ENCODE data around the gene TAF11L11. TPM values are rescaled to one million over a fixed set of nuclear protein-coding genes. Genes with fewer than 3 reads are reported as not detected.
"Not testable (repeated sequence)": the region's sequence is repeated elsewhere in the genome, so short reads cannot be mapped to it uniquely, and the experiment has no call there.

Gene TAF11L11
- total and polyA plus RNA-seq, 12 donors: not detected

GRCh38 chr5:17634160-17634559, 30.2 kb downstream of the TAF11L11 start, which contains the start of gene TAF11L14:
TAF11L14 (plus strand) TSS chr5:17634460.
- Histone ChIP-seq H3K27me3 (no peaks in the 10 kb centered on the region), H3K27ac (no peak within 1 kb of the TSS), H3K36me3 (replicated peaks in 1 of 2) (no peaks in the 10 kb centered on the region), H3K4me1 (replicated peaks in 1 of 2) (no peaks in the 10 kb centered on the region), H3K4me3 (no peak within 1 kb of the TSS), H3K9me3 (replicated peaks in 1 of 3) (no peaks in the 10 kb centered on the region)
- 75 to 87% (median 79%) methylated on average over 2 to 5 of the region's 5 CpGs for WGBS, 4 donors
- DNase-seq: no peak
- TF ChIP-seq CTCF (IDR thresholded peaks at IDR 0.05) (no peak), POLR2A (IDR thresholded peaks at IDR 0.05) (no peak)
- intact Hi-C loops (cut with DNase I): no loop called here

- intact Hi-C loops (cut with DNase I); DNase-seq; H3K4me3 ChIP-seq; H3K36me3 ChIP-seq (replicated peaks in 1 of 2); H3K27me3 ChIP-seq; H3K9me3 ChIP-seq (replicated peaks in 1 of 3); H3K4me1 ChIP-seq (replicated peaks in 1 of 2); H3K27ac ChIP-seq: not testable (repeated sequence)
- WGBS, 4 donors: 79 to 89% (median 85%) methylated on average over 10 of the region's 10 CpGs
Measured at GRCh38 chr5:17649232-17649631, 45.2 kb downstream of the TAF11L11 start.

- 88 to 96% (median 94%) methylated on average over 5 to 32 of the region's 32 CpGs for WGBS, 4 donors
- H3K4me3 ChIP-seq; H3K27me3 ChIP-seq; H3K27ac ChIP-seq; H3K9me3 ChIP-seq (replicated peaks in 1 of 3); H3K36me3 ChIP-seq (replicated peaks in 1 of 2); intact Hi-C loops (cut with DNase I); H3K4me1 ChIP-seq (replicated peaks in 1 of 2); DNase-seq: not testable (repeated sequence)
Measured at GRCh38 chr5:17655201-17655759, 51.3 kb downstream of the TAF11L11 start.

Small RNA genes lying within 50 kb of the gene (small RNA-seq; reads per million reads assigned to genes)
- gene AC233724.1: 0 reads per million in 2 donors
- gene AC233724.2: 0 reads per million in 2 donors
- gene AC233724.3: 0 reads per million in 2 donors
- 0 reads per million in 2 donors for gene AC233724.4
- gene AC233724.6: 0 reads per million in 2 donors
- gene AC233724.7: 0 reads per million in 2 donors

Other genes starting within 250 kb of the TAF11L11 start
- gene TAF11L2, start 106.0 kb upstream of the TAF11L11 start, total RNA-seq: not detected
- not detected for gene TAF11L2, start 106.0 kb upstream of the TAF11L11 start, polyA plus RNA-seq
- not detected for gene TAF11L3, start 85.8 kb upstream of the TAF11L11 start, total RNA-seq
- gene TAF11L3, start 85.8 kb upstream of the TAF11L11 start, polyA plus RNA-seq: not detected
- gene TAF11L4, start 82.4 kb upstream of the TAF11L11 start, total RNA-seq: not detected
- not detected for gene TAF11L4, start 82.4 kb upstream of the TAF11L11 start, polyA plus RNA-seq
- not detected for gene TAF11L5, start 78.9 kb upstream of the TAF11L11 start, total RNA-seq
- not detected for gene TAF11L5, start 78.9 kb upstream of the TAF11L11 start, polyA plus RNA-seq
- not detected for gene TAF11L6, start 75.5 kb upstream of the TAF11L11 start, total RNA-seq
- gene TAF11L6, start 75.5 kb upstream of the TAF11L11 start, polyA plus RNA-seq: not detected
- gene TAF11L7, start 18.4 kb upstream of the TAF11L11 start, total RNA-seq: not detected
- not detected for gene TAF11L7, start 18.4 kb upstream of the TAF11L11 start, polyA plus RNA-seq
- gene TAF11L8, start 13.2 kb upstream of the TAF11L11 start, total RNA-seq: not detected
- not detected for gene TAF11L8, start 13.2 kb upstream of the TAF11L11 start, polyA plus RNA-seq
- gene TAF11L9, start 9.8 kb upstream of the TAF11L11 start, total RNA-seq: not detected
- not detected for gene TAF11L9, start 9.8 kb upstream of the TAF11L11 start, polyA plus RNA-seq
- not detected for gene TAF11L10, start 6.4 kb upstream of the TAF11L11 start, total RNA-seq
- not detected for gene TAF11L10, start 6.4 kb upstream of the TAF11L11 start, polyA plus RNA-seq
- not detected for gene TAF11L12, start 6.2 kb downstream of the TAF11L11 start, total RNA-seq
- gene TAF11L12, start 6.2 kb downstream of the TAF11L11 start, polyA plus RNA-seq: not detected
- not detected for gene TAF11L13, start 27.9 kb downstream of the TAF11L11 start, total RNA-seq
- gene TAF11L13, start 27.9 kb downstream of the TAF11L11 start, polyA plus RNA-seq: not detected
- not detected for gene TAF11L14, start 30.3 kb downstream of the TAF11L11 start, total RNA-seq
- gene TAF11L14, start 30.3 kb downstream of the TAF11L11 start, polyA plus RNA-seq: not detected